ENCODE data around the gene LPO.

The LPO gene

DNA sequence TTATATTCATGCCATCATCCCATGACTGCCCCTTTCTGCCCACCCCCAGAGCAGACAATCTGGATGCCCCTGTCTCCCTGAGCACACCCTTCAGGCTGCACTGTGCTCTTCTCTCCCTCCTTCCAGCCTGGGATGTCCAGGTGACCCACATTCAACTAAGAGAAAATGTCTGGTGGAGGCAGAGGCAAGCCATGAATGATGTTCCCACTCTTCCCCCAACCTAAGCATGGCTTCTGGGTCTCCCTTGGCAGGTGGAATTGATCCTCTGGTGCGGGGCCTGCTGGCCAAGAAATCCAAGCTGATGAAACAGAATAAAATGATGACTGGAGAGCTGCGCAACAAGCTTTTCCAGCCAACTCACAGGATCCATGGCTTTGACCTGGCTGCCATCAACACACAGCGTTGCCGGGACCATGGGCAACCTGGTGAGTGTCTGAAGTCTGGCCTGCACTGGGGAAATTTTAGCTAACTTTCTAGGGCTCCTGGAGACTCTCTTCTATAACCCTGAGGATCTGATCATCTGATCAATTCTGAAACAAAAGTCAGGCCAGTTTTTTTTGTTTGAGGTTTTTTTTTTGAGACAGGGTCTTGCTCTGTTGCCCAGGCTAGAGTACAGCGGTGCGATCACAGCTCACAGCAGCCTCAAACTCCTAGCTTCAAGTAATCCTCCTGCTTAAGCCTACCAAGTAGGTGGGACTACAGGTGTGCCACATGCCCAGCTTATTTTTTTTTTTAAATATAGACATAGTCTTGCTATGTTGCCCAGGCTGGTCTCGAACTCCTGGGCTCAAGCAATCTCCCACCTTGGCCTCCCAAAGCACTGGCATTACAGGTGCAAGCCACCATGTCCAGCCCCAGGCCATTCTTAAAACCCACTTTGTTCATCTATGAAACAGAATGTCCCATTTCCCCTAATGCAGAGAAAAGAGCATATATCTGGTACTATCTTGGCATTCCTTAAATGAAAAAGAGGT is 27.8 kb downstream of the LPO start:
- DNase-seq (ENCODE audit: low read depth): no peak
- no peak overlapping the region for H3K4me3 ChIP-seq (ENCODE audit: low read depth, low read length)
- TF ChIP-seq, protein P1, sequence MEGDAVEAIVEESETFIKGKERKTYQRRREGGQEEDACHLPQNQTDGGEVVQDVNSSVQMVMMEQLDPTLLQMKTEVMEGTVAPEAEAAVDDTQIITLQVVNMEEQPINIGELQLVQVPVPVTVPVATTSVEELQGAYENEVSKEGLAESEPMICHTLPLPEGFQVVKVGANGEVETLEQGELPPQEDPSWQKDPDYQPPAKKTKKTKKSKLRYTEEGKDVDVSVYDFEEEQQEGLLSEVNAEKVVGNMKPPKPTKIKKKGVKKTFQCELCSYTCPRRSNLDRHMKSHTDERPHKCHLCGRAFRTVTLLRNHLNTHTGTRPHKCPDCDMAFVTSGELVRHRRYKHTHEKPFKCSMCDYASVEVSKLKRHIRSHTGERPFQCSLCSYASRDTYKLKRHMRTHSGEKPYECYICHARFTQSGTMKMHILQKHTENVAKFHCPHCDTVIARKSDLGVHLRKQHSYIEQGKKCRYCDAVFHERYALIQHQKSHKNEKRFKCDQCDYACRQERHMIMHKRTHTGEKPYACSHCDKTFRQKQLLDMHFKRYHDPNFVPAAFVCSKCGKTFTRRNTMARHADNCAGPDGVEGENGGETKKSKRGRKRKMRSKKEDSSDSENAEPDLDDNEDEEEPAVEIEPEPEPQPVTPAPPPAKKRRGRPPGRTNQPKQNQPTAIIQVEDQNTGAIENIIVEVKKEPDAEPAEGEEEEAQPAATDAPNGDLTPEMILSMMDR (IDR thresholded peaks at IDR 0.05; ENCODE audit: control insufficient read depth, extremely low read depth, insufficient read depth): no peak

DNA sequence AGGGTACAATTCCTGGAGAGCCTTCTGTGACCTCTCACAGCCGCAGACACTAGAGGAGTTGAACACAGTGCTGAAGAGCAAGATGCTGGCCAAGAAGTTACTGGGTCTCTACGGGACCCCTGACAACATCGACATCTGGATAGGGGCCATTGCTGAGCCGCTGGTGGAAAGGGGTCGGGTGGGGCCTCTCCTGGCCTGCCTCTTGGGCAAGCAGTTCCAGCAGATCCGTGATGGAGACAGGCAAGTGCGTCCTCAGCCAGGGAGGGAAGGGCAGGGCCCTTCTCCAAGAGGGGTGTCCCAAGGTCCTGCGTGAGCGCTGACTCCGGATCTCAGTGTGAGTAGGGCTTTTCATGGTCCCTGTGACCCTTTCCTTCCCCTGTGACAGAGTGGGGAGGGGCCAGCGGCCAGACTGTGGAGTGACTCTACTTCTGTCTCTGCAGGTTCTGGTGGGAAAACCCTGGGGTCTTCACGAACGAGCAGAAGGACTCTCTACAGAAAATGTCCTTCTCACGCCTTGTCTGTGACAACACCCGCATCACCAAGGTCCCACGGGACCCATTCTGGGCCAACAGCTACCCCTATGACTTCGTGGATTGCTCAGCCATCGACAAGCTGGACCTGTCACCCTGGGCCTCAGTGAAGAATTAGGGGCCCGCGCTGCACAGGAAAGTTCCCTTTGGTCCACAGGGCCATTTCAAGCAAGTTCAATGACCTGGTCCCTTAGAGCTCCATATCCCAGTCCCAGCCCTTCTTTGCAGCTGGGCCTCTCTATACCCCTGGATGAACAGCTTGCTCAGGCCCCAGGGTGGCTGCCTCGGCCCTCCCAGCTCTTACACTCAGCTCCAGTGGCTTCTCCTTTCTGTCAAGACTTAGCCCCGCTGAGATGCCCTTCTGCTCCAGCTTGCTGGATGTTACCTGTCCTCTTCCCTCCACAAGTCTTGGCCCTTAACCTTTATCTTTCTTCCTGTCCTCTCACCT is 29.3 kb downstream of the LPO start:
- no peak for DNase-seq (ENCODE audit: low read depth)
- TF ChIP-seq, protein P1 (IDR thresholded peaks at IDR 0.05; ENCODE audit: control insufficient read depth, extremely low read depth, insufficient read depth): no peak
- H3K4me3 ChIP-seq (ENCODE audit: low read depth, low read length): no peak overlapping the region

- TF ChIP-seq, protein P1 (IDR thresholded peaks at IDR 0.05; ENCODE audit: control insufficient read depth, extremely low read depth, insufficient read depth): no peak
- H3K4me3 ChIP-seq (ENCODE audit: low read depth, low read length): no peak overlapping the region
- DNase-seq (ENCODE audit: low read depth): no peak
Measured at GRCh38 chr17:58268326-58268725, 29.9 kb downstream of the LPO start.

DNA sequence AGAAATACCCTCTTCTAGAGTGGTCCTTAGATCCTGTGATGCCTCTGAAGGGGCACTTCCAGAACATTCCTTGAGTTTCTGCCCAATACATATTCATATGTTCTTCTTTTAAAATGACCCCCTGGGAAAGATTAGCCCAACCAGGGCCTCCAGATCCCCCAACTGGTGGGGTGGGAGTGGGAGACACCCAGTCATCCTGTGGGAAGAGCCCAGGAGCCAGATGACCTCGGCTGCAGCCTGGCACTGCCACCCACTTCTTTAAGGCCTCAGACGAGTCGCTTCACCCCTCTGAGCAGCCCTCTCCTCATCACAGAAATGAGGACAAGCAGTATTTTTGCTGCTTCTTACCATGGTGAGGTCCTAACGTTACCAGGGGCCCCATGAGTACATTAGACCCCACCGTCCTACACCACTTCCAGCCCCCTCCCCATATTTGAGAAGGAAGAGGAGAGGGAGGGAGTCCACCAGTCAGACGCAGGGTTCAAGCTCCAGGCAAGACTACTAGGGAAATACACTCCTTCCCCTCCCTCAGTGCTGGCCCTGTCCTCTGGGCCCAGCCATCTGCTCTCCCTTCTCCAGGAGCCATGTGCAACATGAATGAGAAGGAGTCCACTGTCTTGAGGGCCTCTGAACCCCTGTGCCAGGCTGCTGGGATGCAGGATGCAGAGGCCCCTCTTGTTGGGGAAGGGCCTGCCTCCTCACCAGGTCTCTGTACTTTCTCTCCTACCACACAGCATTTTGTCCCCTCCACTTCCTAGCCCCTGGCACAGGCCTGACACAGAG is 30.6 kb downstream of the LPO start:
- DNase-seq (ENCODE audit: low read depth): no peak
- TF ChIP-seq, protein P1 (IDR thresholded peaks at IDR 0.05; ENCODE audit: control insufficient read depth, extremely low read depth, insufficient read depth): no peak
- no peak overlapping the region for H3K4me3 ChIP-seq (ENCODE audit: low read depth, low read length)

- no peak overlapping the region for H3K4me3 ChIP-seq (ENCODE audit: low read depth, low read length)
- DNase-seq (ENCODE audit: low read depth): no peak
- TF ChIP-seq, protein P1 (IDR thresholded peaks at IDR 0.05; ENCODE audit: control insufficient read depth, extremely low read depth, insufficient read depth): no peak
Measured at GRCh38 chr17:58269557-58270291, 31.3 kb downstream of the LPO start.
